ENCODE measurements around the gene HMBS.
"Not testable (repeated sequence)": the region's sequence is repeated elsewhere in the genome, so short reads cannot be mapped to it uniquely, and the experiment has no call there.

HMBS gene

DNA sequence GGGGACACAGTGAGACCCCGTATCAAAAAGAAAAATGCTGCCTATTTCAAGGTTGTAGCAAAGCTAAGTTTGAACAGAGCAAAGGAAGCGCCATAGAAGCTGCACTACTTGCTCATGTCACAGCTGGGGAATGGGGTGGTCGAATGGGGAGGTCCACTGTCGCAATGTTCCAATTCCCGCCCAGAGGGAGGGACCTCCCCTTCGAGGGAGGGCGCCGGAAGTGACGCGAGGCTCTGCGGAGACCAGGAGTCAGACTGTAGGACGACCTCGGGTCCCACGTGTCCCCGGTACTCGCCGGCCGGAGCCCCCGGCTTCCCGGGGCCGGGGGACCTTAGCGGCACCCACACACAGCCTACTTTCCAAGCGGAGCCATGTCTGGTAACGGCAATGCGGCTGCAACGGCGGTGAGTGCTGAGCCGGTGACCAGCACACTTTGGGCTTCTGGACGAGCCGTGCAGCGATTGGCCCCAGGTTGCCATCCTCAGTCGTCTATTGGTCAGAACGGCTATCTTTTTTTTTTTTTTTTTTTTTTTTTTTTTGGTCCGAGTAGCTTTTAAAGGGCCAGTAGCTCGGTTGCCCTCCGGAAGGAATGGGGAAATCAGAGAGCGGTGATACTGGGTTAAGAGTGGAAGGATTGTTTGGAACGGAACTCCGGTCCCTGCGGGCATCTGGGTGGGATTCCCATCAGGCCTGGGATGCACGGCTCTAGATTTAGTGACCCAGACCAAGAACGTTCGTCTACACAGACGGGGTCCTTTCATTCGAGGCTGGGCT lies at the start of gene HMBS:
TSS of gene HMBS (plus strand) at position 219 of the 774 bp plus-strand sequence. CDS start at position 372, 153 bp downstream.
- DNase-seq (ENCODE audit: low read depth in 2 of 2) = peak; percentile 88 to 89

DNA sequence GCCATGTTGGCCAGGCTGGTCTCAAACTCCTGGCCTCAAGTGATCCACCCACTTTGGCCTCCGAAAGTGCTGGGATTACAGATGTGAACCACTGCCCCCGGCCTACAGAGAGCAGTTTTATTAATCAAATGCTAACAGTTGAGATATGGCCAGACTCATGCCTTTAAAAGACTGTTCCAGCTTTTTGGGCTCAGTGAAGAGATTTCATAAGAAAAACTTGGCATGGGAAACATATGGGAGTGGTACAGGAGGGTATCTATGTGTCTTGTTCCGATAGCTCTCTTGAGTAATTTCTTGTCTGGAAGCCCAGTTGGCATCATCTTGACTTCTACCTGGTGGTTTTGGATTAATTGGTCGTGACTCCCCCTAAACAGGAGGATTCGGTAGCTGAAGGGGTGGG lies 45.8 kb upstream of the HMBS start:
- no peak for DNase-seq (ENCODE audit: low read depth in 2 of 2)

DNA sequence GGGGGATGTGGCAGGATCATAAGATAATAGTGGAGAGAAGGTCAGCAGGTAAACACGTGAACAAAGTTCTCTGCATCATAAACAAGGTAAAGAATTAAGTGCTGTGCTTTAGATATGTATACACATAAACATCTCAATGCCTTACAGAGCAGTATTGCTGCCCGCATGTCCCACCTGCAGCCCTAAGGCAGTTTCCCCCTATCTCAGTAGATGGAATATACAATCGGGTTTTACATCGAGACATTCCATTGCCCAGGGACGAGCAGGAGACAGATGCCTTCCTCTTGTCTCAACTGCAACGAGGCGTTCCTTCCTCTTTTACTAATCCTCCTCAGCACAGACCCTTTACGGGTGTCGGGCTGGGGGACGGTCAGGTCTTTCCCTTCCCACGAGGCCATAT lies 45.2 kb upstream of the HMBS start:
- not testable (repeated sequence) for DNase-seq (ENCODE audit: low read depth in 2 of 2)

DNA sequence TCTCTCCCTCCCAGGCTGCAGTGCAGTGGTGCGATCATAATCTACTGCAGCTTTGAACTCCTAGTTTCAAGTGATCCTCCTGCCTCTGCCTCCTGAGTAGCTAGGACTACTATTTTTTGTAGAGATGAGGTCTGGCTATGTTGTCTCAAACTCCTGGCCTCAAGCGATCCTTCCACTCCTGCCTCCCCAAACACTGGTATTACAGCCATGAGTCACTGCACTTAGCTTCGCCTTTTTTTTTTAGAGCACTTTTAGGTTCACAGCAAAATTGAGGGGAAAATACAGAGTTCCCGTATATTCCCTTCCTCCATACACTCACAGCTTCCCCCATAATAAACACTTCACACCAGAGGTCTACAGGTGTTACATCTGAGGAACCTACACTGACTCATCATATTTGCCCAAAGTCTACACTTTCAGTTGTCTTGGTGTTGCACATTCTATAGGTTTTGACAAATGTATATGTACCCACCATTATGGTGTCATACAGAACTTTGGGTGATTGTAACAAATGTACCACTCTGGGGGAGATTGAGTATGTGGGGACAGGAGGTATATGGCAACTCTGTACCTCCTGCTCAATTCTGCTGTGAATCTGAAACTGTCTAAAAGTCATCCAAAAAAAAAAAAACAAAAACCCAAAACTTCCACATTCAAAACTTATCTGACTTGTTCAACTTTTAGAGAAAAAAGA lies 42.7 kb upstream of the HMBS start:
- no peak for DNase-seq (ENCODE audit: low read depth in 2 of 2)

DNA sequence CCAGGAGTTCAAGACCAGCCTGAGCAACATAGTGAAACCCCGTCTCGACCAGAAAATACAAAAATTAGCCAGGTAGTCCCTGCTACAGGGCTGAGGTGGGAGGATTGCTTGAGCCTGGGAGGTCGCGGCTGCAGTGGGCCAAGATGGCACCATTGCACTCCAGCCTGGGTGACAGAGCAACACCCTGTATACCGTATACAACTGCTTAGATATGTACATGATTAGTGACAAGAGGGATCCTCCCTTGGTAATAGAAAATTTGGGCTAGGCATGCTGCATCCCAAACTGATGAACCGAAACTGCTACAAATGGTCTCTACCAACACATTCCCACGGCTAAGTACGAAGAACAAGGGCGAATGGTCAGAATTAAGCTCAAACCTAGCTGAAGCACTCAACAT lies 41.8 kb upstream of the HMBS start:
- no peak for DNase-seq (ENCODE audit: low read depth in 2 of 2)

DNA sequence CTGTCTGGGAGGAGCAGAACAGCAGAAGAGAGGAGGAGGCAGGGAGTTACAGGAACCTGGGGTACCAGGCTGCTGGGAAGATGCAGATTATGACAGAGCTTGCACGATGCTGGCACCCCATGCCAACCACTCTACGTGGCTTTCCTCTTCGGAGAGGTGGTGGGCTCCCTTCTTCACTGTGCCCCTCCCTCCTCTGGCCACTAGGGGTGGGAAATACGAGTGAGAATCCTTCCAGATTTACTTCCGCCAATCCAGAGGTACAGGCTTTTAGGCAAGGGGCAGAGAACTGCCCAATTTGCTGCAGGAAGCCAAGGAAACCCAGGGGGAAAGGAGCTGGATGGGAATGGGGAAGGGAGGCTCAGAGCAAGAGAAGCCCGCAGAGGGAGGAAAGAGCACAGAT lies 40.0 kb upstream of the HMBS start:
- DNase-seq (ENCODE audit: low read depth in 2 of 2) = no peak

DNA sequence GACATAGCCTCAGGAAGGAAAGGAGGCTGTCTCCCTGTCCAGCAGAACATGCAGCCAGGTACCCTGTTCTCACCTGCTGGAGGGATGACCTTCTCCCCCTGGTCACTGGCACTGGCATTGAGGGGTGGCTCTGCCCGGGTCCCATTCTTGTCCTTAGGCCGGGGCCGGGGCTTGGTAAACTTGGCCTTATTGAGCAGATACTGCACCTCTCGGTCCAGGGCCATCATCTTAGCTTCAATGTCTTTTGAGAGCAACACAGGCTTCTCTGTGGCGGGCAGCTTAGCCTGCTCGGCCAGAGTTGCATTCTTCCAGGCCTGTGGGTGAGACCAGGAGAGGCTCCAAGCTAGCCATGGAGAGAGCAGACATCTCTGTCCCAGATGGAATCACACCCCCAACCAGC lies 38.2 kb upstream of the HMBS start:
- no peak for DNase-seq (ENCODE audit: low read depth in 2 of 2)

DNA sequence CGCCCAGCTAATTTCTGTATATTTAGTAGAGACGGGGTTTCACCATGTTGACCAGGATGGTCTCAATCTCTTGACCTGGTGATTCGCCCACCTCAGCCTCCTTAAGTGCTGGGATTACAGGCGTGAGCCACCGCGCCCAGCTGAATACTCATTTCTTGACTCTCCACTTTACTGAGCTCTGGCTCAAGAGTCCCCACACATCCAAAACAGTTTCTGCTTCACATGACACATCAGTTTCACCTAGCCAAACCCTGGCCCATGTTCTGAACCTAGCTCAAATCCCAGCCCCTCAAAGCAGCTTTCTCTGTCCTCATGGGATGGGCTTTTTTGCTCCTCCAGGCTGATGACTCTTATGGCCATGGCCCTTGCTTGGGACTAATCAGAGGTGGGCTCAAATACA lies 37.5 kb upstream of the HMBS start:
- DNase-seq (ENCODE audit: low read depth in 2 of 2) = no peak

DNA sequence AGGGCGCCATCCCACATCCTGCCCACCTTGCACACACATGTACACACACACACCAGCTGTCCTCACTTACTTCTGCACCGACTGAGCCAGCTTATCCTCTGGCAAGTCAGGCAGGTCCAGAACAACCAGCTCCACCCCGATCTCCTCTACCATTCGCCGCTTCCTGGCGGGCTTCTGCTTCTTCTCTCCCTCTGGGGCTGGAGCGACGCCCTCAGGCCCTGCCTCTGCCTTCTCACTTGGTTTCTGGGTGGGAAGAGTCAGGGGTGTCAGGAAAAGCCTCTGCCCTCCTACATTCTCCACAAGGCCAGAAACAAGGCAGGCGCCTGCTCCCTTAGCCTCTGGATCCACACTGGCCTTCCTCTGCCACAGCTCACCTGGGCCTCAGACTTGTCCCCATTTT lies 36.0 kb upstream of the HMBS start:
- no peak for DNase-seq (ENCODE audit: low read depth in 2 of 2)

DNA sequence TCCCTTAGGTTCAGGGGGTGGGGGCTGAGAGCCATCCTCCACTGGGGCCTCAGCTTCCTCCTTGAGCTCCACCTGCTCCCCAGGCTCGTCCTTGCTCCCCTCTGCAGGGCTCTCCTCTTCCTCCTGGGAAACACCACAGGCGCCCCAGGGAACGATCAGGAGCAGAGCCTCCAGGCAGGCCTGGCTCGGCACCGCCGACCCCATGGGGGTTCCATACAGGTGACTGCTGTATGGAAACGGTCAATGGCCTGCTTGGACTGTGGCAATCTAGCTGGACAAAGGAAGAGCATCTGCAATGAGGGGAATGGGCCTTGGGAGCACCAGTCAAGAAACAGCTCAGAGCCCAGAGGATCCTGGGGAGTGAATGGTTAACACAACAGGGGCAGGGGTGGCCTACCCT lies 35.6 kb upstream of the HMBS start:
- DNase-seq (ENCODE audit: low read depth in 2 of 2) = no peak

DNA sequence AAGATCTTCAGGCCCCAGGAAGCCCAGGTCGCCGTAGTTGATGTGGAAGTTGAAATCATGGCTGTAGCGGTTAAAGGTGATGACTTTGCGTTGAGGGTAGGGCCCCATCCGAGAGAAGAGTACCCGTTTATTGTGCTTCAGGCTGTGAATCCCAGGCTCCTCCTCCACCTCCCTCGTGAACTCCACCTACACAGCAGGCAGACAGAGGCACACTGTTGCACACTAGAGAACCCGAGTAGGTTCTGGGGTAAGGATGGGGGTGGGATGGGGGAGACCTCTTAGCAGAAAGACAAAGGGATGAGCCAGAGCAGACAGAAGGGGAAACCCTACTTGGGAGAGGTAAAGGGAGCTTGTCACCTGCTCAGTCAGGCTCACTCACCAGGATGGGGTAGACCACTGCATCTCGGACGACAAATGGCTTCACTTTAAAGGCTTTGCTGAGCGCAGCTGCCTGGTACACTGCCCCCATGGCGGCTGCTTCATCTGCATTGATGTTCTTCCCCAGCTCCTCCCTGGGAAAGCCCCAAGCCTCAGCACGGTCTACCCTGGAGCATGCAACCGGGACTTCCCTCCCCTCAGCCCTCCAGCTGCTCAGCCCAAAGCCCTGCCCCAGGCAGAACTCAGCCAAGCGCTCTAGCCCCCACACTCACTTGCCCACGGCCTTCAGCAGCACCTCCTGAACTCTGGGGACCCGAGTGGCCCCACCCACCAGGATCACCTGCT lies 33.1 kb upstream of the HMBS start:
- DNase-seq (ENCODE audit: low read depth in 2 of 2) = no peak

DNA sequence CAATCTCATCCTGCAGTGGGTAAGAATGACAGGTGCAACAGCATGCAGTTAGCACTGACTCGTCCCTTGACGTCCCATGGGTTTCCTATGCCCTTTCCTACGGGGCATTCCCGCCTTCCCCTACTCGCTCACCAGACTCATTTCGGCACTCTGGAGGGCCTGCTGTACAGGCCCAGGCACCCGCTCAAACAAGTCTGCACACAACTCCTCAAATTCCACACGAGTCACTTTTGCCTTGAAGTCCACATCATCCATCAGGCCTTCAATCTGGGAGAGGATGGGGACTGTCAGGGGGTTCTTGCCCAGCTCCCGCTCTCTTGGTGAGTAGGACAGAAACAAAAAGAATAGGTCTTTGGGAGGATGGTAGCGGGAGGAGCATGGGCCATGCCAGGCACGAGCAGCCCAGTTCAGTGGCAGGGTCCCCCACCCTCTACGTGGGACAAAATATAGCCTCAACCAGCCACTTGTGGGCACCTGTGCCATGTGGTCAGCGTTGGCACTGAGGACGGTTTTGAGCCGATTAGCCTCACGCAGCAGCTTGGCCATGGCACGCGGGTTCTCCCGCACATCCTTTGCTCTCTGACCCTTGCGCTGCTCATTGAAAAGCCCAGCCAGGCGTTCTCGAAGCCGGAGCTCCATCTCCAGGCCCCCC lies 32.4 kb upstream of the HMBS start:
- DNase-seq (ENCODE audit: low read depth in 2 of 2) = no peak

DNA sequence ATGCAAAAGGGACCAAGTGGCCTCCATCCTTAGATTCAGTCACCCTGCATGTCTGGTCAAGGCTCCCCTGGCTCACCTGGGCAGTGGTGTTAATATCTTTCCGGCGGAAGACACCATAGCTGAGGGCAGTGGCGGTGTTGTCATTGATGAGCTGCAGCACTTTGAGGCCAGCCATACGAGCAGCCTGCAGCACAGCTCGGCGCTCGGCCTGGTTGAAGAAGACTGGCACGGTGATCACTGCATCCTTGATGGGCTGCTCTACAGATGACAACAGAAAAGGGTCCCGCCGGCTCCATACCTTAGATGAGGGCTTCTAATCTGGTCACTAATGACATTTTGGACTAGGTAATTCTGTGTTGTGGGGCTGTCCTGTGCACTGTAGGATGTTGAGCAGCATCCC lies 30.3 kb upstream of the HMBS start:
- DNase-seq (ENCODE audit: low read depth in 2 of 2) = no peak

DNA sequence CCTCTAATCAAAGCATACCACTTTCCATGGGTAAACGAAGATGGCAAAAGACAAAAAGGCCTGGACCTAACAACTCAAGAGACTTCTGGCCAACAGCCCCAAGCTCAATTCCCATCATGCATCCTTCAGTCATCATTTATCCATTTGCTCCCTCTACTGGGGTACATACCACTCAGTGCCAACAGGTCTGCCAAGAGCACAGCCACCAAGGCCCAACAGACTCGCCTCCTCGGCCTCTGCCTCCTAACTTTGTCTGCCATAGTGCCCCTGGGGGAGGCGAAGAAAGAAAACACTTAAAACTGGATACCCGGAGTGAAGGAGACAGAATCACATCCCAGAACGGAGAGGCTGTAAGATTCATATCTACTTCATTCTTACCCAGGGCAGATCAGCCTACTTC lies 28.8 kb upstream of the HMBS start:
- DNase-seq (ENCODE audit: low read depth in 2 of 2) = no peak

DNA sequence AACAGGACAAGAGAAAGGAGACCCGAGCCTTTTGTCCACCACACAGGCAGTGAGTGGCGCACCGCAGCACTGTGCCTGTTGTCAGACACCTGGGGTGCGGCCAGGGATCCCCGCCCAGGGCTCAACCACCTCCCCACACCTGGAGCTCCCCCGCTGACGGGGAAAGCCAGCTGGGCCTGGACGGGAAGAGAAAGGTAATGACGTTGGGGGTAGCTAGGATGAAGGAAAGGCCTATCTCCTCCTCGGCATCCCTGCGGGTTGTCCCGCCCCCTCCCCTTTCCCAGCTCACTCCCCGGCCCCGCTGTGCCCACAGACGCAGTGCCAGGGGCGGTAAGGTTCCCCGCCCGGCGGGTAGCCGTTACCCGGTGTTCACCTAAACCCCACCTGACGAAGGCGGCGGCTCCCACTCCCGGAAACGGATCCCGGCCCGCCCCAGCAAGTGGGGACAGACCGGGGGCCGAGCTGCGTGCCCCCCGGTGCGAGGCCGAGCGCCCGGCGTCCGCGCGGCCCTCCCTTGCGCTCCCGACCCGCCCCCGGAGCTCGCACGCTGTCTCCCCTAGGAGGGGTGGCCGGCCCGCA lies 28.2 kb upstream of the HMBS start:
- DNase-seq (ENCODE audit: low read depth in 2 of 2) = peak; percentile 12 to 35

DNA sequence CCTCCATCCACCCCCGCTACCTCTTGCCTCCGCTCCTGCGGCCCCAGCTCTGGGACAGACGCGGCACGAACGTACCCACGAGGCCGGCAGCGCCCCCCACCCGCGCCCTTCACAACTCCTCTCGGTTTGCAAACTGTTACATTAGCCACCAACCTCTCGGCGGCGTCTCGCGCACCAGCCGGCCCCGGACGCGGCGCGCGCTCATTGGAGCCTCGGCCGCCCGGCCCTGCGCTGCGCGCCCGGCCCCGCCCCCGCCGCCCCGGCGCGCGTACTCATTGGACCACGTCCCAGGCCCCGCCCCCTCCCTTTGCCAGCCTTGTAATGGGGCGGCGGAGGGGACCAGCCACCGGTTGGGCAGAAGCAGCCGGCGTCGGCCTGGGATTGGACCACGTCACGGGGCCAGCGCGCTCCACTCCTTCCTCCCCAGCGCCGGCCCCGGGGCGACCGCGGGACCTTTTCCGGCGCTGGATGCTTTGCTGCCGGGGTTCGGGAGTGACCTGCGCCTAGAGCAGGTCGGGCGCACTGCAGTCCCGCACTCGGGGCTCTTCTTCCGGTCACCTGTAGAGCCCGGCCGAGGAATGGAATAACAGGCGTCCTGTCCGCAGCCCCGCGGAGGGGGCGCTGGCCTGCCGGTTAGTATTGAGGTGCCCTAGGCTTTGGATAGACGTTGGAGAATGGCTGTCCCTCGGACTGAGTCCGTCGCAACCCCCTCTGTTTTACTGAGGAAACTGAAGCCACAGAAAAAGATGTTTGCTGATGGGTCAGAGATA lies 27.5 kb upstream of the HMBS start, which contains the start of gene HYOU1:
TSS of gene HYOU1 (minus strand) at position 206 of the 770 bp plus-strand sequence. CDS start 1,045 bp downstream, outside the sequence.
- peak; percentile 93 to 99 for DNase-seq (ENCODE audit: low read depth in 2 of 2)

DNA sequence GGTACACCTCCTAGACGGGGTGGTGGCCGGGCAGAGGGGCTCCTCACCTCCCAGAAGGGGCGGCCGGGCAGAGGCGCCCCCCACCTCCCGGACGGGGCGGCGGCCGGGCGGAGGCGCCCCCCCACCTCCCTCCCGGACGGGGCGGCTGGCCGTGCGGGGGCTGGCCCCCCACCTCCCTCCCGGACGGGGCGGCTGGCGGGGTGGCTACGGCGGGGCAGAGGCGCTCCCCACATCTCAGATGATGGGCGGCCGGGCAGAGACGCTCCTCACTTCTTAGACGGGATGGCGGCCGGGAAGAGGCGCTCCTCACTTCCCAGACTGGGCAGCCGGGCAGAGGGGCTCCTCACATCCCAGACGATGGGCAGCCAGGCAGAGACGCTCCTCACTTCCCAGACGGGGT lies 25.6 kb upstream of the HMBS start:
- DNase-seq (ENCODE audit: low read depth in 2 of 2) = not testable (repeated sequence)

DNA sequence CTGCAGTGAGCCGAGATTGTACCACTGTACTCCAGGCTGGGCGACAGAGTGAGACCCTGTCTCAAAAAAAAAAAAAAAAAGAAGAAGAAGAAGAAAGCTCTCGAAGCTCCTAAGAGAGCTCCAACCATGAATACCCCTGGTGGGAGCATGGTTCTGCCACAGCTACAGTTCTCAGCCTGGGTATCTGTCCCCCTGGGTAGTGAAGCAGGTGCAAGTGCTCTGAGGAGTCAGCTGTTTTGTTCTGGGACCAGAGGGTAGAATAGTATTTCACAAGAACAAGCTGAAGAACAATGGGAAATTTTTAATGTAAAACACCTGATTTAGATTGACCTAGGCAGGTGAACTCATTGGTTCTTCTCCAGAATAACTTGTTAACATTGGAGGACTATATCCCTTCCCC lies 23.4 kb upstream of the HMBS start:
- DNase-seq (ENCODE audit: low read depth in 2 of 2) = no peak

DNA sequence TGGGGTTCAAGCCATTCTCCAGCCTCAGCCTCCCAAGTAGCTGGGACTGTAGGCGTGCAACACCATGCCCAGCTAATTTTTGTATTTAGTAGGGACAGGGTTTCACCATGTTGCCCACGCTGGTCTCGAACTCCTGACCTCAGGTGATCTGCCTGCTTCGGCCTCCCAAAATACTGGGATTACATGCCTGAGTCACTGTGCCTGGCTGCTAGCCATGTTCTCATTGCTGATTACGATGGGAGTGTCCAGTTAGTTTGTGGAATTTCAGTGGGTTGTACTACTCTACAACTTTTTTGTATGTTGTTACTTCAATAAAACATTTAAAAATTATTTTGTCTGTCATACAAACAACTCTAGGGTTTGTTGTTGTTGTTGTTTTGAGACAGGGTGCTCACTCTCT lies 21.9 kb upstream of the HMBS start:
- no peak for DNase-seq (ENCODE audit: low read depth in 2 of 2)

DNA sequence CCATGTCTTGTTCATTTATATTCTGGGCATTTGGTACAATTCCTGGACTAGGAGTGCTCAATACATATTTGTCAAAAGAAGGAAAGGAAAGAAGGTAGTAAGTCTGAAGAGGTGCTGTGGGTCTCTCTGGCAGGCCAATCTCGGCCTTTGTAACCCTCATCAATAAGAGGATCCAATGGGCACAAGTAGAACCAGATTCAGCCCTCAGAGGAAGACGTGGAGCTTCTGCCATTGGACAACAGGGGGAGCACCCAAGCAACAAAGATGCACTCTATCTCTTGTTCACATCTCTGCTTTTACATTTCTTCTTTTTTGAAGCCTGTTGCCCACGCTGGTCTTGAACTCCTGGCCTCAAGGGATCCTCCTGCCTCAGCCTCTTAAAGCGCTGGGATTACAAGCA lies 19.3 kb upstream of the HMBS start:
- DNase-seq (ENCODE audit: low read depth in 2 of 2) = peak in 1 of 2 donors; percentile 13

Measured in stimulated activated CD8-positive, alpha-beta memory T cell treated with anti-CD3 and anti-CD28 coated beads, Interleukin-7, amount 100 ng/mL, for 4 hours (primary cell).